NCI-H2171 treated with DMSO at 0.1 percent for 48 hours (cell line): ENCODE data around the gene SCFD2.

Source experiments
- DNase-seq: peaks from one replicate; lab custom pipeline; 2025; lab: John Stamatoyannopoulos, UW

The SCFD2 gene

GRCh38 chr4:52823702-52824092 is 542.2 kb downstream of the SCFD2 start:
- no peak for DNase-seq
